Measurements from ENCODE around the gene LPGAT1. TPM values are rescaled to one million over a fixed set of nuclear protein-coding genes. Genes with fewer than 3 reads are reported as not detected.

Gene LPGAT1
- total and polyA plus RNA-seq, 2 of the 13 experiments (the other 11 are each of a cell fraction or from before 2014, with no cell fraction given), result 12.1 to 48.3 TPM

GRCh38 chr1:211783897-211784296, 46.7 kb downstream of the LPGAT1 start (continued):
- TF ChIP-seq PRDM4 (CRISPR knock-in tag; IDR thresholded peaks at IDR 0.05; ENCODE audit: borderline replicate concordance) (no peak), ZNF644 (CRISPR knock-in tag; IDR thresholded peaks at IDR 0.05; ENCODE audit: low read depth) (peak; percentile 95), THAP11 (CRISPR knock-in tag; IDR thresholded peaks at IDR 0.05) (peak; percentile 58; the same call in 1 of the 2 replicates), ZFY (CRISPR knock-in tag; IDR thresholded peaks at IDR 0.05) (0 out of 2 replicates have a peak, but pooled peaks have one; percentile 27), ZNF441 (CRISPR knock-in tag; IDR thresholded peaks at IDR 0.05; ENCODE audit: borderline replicate concordance) (peak; percentile 44; the same call in 1 of the 2 replicates), TBX2 (CRISPR knock-in tag; IDR thresholded peaks at IDR 0.05; ENCODE audit: borderline replicate concordance) (peak; percentile 93), TARDBP (CRISPR knock-in tag; IDR thresholded peaks at IDR 0.05) (peak; percentile 34; the same call in 1 of the 2 replicates), MLX (CRISPR knock-in tag; IDR thresholded peaks at IDR 0.05) (peak; percentile 78), ZNF331 (CRISPR knock-in tag; IDR thresholded peaks at IDR 0.05) (peak; percentile 67; the same call in 1 of the 2 replicates), PAXIP1 (CRISPR knock-in tag; conservative IDR thresholded peaks at IDR 0.05) (peak; percentile 89), PHF20 (CRISPR knock-in tag; IDR thresholded peaks at IDR 0.05) (no peak), JDP2 (CRISPR knock-in tag; IDR thresholded peaks at IDR 0.05; ENCODE audit: borderline replicate concordance) (no peak), KAT8 (CRISPR knock-in tag; IDR thresholded peaks at IDR 0.05) (peak; percentile 72), MTA1 (CRISPR knock-in tag; IDR thresholded peaks at IDR 0.05; ENCODE audit: borderline replicate concordance) (no peak), ZBTB2 (CRISPR knock-in tag; IDR thresholded peaks at IDR 0.05; ENCODE audit: low read depth) (no peak), TRAFD1 (CRISPR knock-in tag; IDR thresholded peaks at IDR 0.05; ENCODE audit: borderline replicate concordance) (0 out of 2 replicates have a peak, but pooled peaks have one; percentile 52), FOXP4 (CRISPR knock-in tag; IDR thresholded peaks at IDR 0.05) (peak; percentile 83)

Data from HepG2 (cell line).